Bronchial epithelial cell (primary cell): ENCODE results near the gene MTHFSD. TPM values are rescaled to one million over a fixed set of nuclear protein-coding genes. Genes with fewer than 3 reads are reported as not detected.
A peak's percentile ranks its signal among the peaks of the same experiment; 100 is the strongest.

ENCODE experiments used
- DNase-seq: peaks from one replicate; pipeline ENCODE4 v3.0.0-alpha.2; 2010; ENCODE audit warnings: low read depth
- FAIRE-seq: peaks from 2 replicates; lab custom pipeline; 2011; peaks lifted over from hg19 to GRCh38; lab: Jason Lieb, UNC
- H3K27me3 ChIP-seq: 2 replicates; pipeline ENCODE4 v1.5.1; 2011; ENCODE audit warnings: low read length; ENCODE audit not compliant: control insufficient read depth, insufficient read depth
- H3K36me3 ChIP-seq: 2 replicates; pipeline ENCODE4 v1.5.1; 2011; ENCODE audit warnings: low read length; ENCODE audit not compliant: control insufficient read depth, insufficient read depth
- H3K4me3 ChIP-seq: 2 replicates; pipeline ENCODE4 v1.5.1; 2011; ENCODE audit warnings: mild to moderate bottlenecking, low read depth, low read length, control low read depth
- CTCF ChIP-seq: IDR thresholded peaks from 2 replicates; pipeline ENCODE4 v1.5.1; 2011; ENCODE audit warnings: mild to moderate bottlenecking, moderate library complexity, low read length, control low read depth, inconsistent platforms; ENCODE audit not compliant: insufficient read depth, severe bottlenecking
- total RNA-seq: library from RNA; depleted of rRNA; stranded (reverse); fragments of >200 nt; gene quantifications from 2 replicates; pipeline ENCODE4 v1.2.1, GENCODE V29; 2014

Gene MTHFSD
- total RNA-seq, 1 donor from 2014 or later, result 13.2 TPM

DNA sequence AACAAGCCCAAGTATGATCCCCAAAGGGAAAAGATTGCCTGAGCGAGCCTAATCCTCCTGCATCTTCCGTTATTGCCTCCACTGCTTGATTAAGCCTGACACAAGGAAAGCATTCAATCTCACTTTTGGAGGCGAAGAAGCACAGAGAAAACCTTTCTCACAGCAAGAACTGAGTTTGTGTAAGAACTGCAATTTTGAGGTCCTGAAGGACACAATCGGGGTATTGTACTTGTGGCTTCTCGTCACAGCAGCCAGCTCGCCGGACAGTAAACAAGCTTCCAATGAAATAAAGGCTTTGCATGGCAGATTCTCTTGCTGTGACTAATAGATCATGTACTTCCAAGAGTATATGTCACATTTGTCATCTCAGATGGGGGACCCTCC, 63.4 kb downstream of the MTHFSD start:
- no peak overlapping the region for H3K4me3 ChIP-seq
- DNase-seq (no peak), FAIRE-seq (no peak)
- no peak for TF ChIP-seq CTCF
- peaks cover 52% of the 10 kb centered on the region for H3K27me3 ChIP-seq
- H3K36me3 ChIP-seq, result no peaks in the 10 kb centered on the region

DNA sequence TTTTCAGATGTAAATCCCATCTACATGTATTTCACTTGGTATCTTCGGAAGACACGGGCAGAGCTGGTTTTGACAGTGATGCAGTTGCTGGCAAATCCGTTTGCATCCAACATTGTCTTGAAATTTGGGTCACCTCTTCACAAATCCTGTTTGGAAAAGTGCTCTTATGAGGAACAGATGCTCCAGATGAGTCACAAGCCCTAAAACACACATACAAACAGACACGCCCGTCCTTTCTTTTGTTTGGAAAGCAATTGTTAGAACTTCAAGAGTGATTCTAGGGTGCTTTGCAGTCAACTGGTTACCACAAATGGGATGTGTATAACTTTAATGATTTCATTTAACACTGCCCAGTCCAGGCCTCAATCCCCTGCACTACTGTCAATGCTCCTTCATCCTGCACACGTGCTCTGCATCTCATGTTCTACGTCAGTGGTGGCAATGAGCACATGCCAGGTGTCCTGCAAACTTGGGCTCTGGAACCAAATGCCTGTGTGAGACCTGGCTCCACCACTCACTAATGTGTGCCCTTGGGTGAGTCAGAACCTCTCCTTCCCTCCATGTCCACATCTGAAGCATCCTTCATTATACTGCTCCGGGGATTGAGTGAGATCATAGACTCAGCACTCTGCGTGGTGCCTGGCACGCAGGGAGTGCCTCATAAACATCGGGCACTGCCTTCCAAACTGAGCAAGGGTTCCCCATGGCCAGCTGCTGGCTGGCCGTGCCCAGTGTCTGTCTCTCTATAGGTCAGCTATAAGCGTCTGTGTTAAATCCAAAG, 64.0 kb downstream of the MTHFSD start:
- FAIRE-seq (peak; percentile 40), DNase-seq (no peak)
- Histone ChIP-seq H3K36me3 (no peaks in the 10 kb centered on the region), H3K27me3 (peaks cover 47% of the 10 kb centered on the region), H3K4me3 (no peak overlapping the region)
- no peak for TF ChIP-seq CTCF

- Histone ChIP-seq H3K27me3 (peaks cover 6% of the 10 kb centered on the region), H3K4me3 (no peak overlapping the region), H3K36me3 (no peaks in the 10 kb centered on the region)
- no peak for TF ChIP-seq CTCF
- DNase-seq (no peak), FAIRE-seq (no peak)
Observed at GRCh38 chr16:86485746-86486145, 69.3 kb downstream of the MTHFSD start.

- Histone ChIP-seq H3K36me3 (no peaks in the 10 kb centered on the region), H3K4me3 (no peak overlapping the region), H3K27me3 (peaks cover 4% of the 10 kb centered on the region)
- no peak for TF ChIP-seq CTCF
- FAIRE-seq (no peak), DNase-seq (no peak)
Observed at GRCh38 chr16:86484240-86484639, 70.8 kb downstream of the MTHFSD start.

DNA sequence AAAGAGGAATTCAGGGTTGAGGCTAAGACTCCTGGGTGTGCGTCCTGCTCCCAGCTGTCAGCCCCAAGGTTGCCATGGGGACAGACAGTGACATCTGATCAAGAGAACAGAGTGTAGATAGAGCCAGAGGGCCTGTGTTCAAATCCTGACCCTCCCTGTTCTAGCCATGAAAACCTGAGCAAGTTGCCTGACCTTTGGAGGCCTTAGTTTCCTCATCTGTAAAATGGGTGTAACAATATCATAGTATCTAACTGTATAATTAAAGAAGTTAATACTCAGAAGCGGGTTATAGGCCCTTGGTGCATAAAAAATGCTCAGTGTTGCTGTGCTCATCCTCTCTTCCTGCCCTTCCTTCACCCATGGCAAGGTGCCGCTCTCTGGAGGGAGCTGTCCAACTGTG, 73.4 kb downstream of the MTHFSD start:
- no peak for FAIRE-seq
- Histone ChIP-seq H3K27me3 (no peaks in the 10 kb centered on the region), H3K4me3 (no peak overlapping the region), H3K36me3 (no peaks in the 10 kb centered on the region)
- no peak for DNase-seq
- TF ChIP-seq CTCF, result no peak

GRCh38 chr16:86480444-86480843, 74.6 kb downstream of the MTHFSD start:
- no peak for TF ChIP-seq CTCF
- Histone ChIP-seq H3K4me3 (no peak overlapping the region), H3K27me3 (no peaks in the 10 kb centered on the region), H3K36me3 (no peaks in the 10 kb centered on the region)
- FAIRE-seq, result no peak
- no peak for DNase-seq
